Stimulated activated memory B cell treated with anti-CD40 and anti-IgM and Interleukin-4, amounts not matched to agents 10 μg/mL and 1 μg/mL and 100 μg/mL, for 72 hours (primary cell): ENCODE results near the gene DNM1L.
"Not testable (repeated sequence)": the region's sequence is repeated elsewhere in the genome, so short reads cannot be mapped to it uniquely, and the experiment has no call there.

Experiments
- ATAC-seq: fragments of 150-1000 bp; cut with Tn5 transposase; 2 replicates; pipeline ENCODE4 v1.10.0; 2021
- H3K27ac Mint-ChIP-seq: one replicate; pipeline ENCODE4 v1.8.0; 2022; ENCODE audit warnings: mild to moderate bottlenecking, mixed read lengths
- H3K27me3 Mint-ChIP-seq: one replicate; pipeline ENCODE4 v1.8.0; 2022; ENCODE audit warnings: mixed read lengths
- H3K36me3 Mint-ChIP-seq: one replicate; pipeline ENCODE4 v1.8.0; 2022; ENCODE audit warnings: mixed read lengths
- H3K4me1 Mint-ChIP-seq: one replicate; pipeline ENCODE4 v1.8.0; 2022; ENCODE audit warnings: mixed read lengths
- H3K4me3 Mint-ChIP-seq: one replicate; pipeline ENCODE4 v1.8.0; 2022; ENCODE audit warnings: mild to moderate bottlenecking, moderate library complexity, mixed read lengths
- H3K9me3 Mint-ChIP-seq: one replicate; pipeline ENCODE4 v1.8.0; 2022; ENCODE audit warnings: mixed read lengths

The DNM1L gene

DNA sequence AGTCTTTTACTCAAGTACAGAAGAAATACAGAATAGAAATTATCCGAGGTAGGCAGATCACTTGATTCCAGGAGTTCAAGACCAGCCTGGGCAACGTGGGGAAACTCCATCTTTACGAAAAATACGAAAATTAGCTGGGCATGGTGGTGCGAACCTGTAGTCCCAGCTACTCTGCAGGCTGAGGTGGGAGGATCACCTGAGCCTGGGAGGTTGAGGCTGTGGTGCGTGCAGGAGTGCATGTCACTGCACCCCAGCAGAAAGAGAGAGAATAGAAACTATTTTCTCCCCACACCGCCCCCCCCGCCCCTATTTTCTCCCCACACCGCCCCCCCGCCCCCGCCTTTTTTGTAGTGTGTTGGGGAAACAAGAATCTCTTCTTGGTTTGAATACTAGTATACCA, 2.2 kb downstream of the DNM1L start:
- ATAC-seq, result no peak
- Mint-ChIP-seq H3K36me3 (peaks cover 12% of the 10 kb centered on the region), H3K4me1 (peaks cover 37% of the 10 kb centered on the region), H3K9me3 (no peaks in the 10 kb centered on the region), H3K27ac (no peak overlapping the region), H3K27me3 (no peaks in the 10 kb centered on the region), H3K4me3 (no peak overlapping the region)

GRCh38 chr12:32686340-32686739, 7.2 kb downstream of the DNM1L start:
- Mint-ChIP-seq H3K9me3 (no peaks in the 10 kb centered on the region), H3K4me1 (peaks cover 26% of the 10 kb centered on the region), H3K27me3 (no peaks in the 10 kb centered on the region), H3K4me3 (no peak overlapping the region), H3K36me3 (peaks cover 25% of the 10 kb centered on the region), H3K27ac (no peak overlapping the region)
- ATAC-seq, result no peak

DNA sequence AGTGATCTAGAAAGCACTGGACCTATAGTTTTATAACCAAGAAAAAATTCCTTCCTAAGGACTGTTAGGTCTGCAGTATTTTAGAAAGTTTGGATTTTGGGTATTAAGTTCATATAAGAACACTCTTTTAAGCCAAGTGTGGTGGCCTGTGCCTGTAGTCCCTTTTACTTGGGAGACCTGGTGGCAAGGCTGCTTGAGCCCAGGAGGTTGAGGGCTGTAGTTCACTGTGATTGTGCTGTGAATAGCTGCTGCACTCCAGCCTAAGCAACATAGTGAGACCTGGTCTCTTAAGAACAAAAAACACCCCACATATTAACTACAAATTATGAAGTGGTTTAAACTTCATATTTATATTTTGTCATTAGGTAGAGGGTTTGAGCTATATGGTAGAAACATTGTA, 9.7 kb downstream of the DNM1L start:
- Mint-ChIP-seq H3K4me3 (no peak overlapping the region), H3K36me3 (peaks cover 33% of the 10 kb centered on the region), H3K27ac (peak overlapping the region; percentile 35), H3K4me1 (peaks cover 27% of the 10 kb centered on the region), H3K9me3 (no peaks in the 10 kb centered on the region), H3K27me3 (no peaks in the 10 kb centered on the region)
- no peak for ATAC-seq

DNA sequence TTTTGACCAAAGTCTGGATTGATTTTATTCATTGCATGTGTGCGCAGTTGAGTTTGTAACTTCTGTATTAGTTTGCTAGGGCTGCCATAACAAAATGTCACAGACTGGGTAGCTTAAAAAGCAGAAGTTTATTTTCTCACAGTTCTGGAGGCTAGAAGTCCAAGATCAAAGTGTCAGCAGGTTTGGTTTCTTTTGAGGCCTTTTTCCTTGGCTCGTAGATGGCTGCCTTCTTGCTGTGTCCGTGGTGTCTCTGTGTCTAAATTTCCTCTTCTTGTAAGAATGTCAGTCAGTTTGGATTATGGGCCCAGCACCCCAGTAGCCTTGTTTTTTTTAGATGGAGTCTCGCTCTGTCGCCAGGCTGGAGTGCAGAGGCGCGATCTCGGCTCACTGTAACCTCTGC, 11.8 kb downstream of the DNM1L start:
- Mint-ChIP-seq H3K4me1 (peaks cover 44% of the 10 kb centered on the region), H3K9me3 (peaks cover 3% of the 10 kb centered on the region), H3K27ac (no peak overlapping the region), H3K36me3 (peaks cover 42% of the 10 kb centered on the region), H3K4me3 (no peak overlapping the region), H3K27me3 (no peaks in the 10 kb centered on the region)
- no peak for ATAC-seq

DNA sequence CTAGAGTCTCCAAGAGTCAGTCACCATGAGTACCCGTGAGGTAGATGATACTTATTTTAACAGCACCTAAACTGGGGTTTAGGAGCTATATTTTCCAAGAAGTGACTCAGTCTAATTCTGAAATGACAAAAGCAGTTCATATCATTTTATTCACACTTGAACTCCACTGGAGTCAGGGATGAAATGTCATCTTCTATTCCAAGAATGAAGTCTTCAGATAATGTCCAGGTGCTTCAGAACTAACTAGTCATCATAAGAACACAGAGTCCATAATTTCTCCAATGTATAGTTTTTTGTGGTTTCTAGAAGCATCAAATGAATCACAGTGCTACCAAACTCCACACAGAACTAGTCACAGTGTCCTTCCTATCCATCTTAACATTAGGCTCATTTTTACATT, 13.3 kb downstream of the DNM1L start:
- peaks cover 47% of the 10 kb centered on the region for H3K4me1 Mint-ChIP-seq
- H3K27ac Mint-ChIP-seq, result no peak overlapping the region
- H3K4me3 Mint-ChIP-seq, result no peak overlapping the region
- no peaks in the 10 kb centered on the region for H3K27me3 Mint-ChIP-seq
- H3K9me3 Mint-ChIP-seq, result peaks cover 3% of the 10 kb centered on the region
- H3K36me3 Mint-ChIP-seq, result peaks cover 31% of the 10 kb centered on the region
- no peak for ATAC-seq

- Mint-ChIP-seq H3K4me3 (no peak overlapping the region), H3K36me3 (peaks cover 30% of the 10 kb centered on the region), H3K4me1 (peaks cover 48% of the 10 kb centered on the region), H3K9me3 (peaks cover 3% of the 10 kb centered on the region), H3K27me3 (no peaks in the 10 kb centered on the region), H3K27ac (no peak overlapping the region)
- ATAC-seq, result no peak
These were observed 13.9 kb downstream of the DNM1L start for GRCh38 chr12:32693036-32693435.

GRCh38 chr12:32695787-32696186, 16.7 kb downstream of the DNM1L start:
- peaks cover 3% of the 10 kb centered on the region for H3K9me3 Mint-ChIP-seq
- peaks cover 45% of the 10 kb centered on the region for H3K4me1 Mint-ChIP-seq
- ATAC-seq, result no peak

GRCh38 chr12:32697445-32697844, 18.3 kb downstream of the DNM1L start:
- Mint-ChIP-seq H3K4me3 (no peak overlapping the region), H3K9me3 (peaks cover 3% of the 10 kb centered on the region), H3K36me3 (peaks cover 24% of the 10 kb centered on the region), H3K27me3 (no peaks in the 10 kb centered on the region), H3K27ac (no peak overlapping the region), H3K4me1 (peaks cover 36% of the 10 kb centered on the region)
- ATAC-seq, result no peak

More at GRCh38 chr12:32695787-32696186, 16.7 kb downstream of the DNM1L start:
- H3K4me3 Mint-ChIP-seq, result no peak overlapping the region
- no peaks in the 10 kb centered on the region for H3K27me3 Mint-ChIP-seq
- H3K36me3 Mint-ChIP-seq, result peaks cover 30% of the 10 kb centered on the region
- no peak overlapping the region for H3K27ac Mint-ChIP-seq

DNA sequence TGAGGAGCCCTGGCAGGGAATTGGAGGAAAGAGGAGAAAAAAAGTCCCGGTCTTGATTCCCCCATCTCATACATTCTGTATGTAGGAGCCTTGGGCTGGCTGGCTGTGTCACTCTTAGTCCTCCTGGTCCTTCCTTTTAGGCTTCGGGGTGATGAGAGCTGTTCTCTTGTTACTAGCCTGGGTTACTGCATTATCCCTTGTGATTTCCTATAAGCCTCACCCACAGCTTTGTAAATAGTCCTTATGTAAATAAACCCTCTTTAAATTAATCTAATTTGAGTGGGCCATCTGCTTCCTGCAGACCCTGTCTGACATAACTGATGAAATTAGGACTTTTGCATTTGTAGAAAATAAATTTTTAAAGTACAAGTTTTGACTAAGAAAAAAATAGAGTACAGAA, 19.2 kb downstream of the DNM1L start:
- Mint-ChIP-seq H3K9me3 (peaks cover 3% of the 10 kb centered on the region), H3K4me3 (no peak overlapping the region), H3K4me1 (peaks cover 33% of the 10 kb centered on the region), H3K27ac (no peak overlapping the region), H3K36me3 (peaks cover 31% of the 10 kb centered on the region), H3K27me3 (no peaks in the 10 kb centered on the region)
- ATAC-seq, result no peak

DNA sequence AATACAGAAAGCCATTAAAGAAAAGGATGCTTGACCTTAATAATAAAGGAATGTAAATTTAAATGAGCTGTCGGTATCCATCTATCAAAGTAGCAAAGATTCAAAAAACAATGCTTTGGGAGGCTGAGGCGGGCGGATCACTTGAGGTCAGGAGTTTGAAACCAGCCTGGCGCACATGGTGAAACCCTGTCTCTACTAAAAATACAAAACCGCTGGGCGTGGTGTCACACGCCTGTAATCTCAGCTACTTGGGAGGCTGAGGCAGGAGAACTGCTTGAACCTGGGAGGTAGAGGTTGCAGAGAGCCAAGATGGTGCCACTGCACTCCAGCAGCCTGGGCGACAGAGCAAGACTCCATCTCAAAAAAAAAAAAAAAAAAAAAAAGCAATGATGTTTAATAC, 20.3 kb downstream of the DNM1L start:
- H3K4me3 Mint-ChIP-seq, H3K9me3 Mint-ChIP-seq, H3K27me3 Mint-ChIP-seq, ATAC-seq, H3K27ac Mint-ChIP-seq: not testable (repeated sequence)
- Mint-ChIP-seq H3K36me3 (peaks cover 25% of the 10 kb centered on the region), H3K4me1 (peaks cover 24% of the 10 kb centered on the region)

GRCh38 chr12:32702473-32702872, 23.4 kb downstream of the DNM1L start:
- Mint-ChIP-seq H3K27me3 (no peaks in the 10 kb centered on the region), H3K9me3 (no peaks in the 10 kb centered on the region), H3K36me3 (peaks cover 10% of the 10 kb centered on the region), H3K4me1 (peaks cover 7% of the 10 kb centered on the region), H3K27ac (no peak overlapping the region), H3K4me3 (no peak overlapping the region)
- no peak for ATAC-seq

DNA sequence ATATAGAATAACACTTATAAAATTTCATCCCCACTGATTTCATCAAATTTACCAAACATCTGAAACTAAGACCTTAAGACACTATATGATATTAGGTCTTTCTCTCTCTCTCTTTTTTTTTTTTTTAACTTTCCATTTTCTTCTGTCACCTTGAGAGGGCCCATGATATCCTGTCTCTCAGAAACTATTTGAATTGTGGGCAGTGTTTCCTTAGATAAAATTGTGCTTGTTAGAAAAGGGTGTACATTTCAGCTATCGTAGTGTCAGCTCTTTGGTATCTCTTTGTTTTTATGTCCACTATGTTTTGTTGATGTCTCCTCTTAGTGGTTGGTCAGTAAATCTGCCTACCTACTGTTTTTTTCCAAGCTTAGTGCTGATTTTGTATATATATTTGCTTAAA, 23.8 kb downstream of the DNM1L start:
- Mint-ChIP-seq H3K27ac (no peak overlapping the region), H3K4me1 (peaks cover 6% of the 10 kb centered on the region), H3K36me3 (peaks cover 10% of the 10 kb centered on the region), H3K9me3 (no peaks in the 10 kb centered on the region), H3K4me3 (no peak overlapping the region), H3K27me3 (no peaks in the 10 kb centered on the region)
- ATAC-seq, result no peak

GRCh38 chr12:32705783-32706182, 26.7 kb downstream of the DNM1L start:
- H3K9me3 Mint-ChIP-seq, result no peaks in the 10 kb centered on the region
- H3K4me1 Mint-ChIP-seq, result no peaks in the 10 kb centered on the region
- no peak overlapping the region for H3K27ac Mint-ChIP-seq
- H3K36me3 Mint-ChIP-seq, result peaks cover 28% of the 10 kb centered on the region
- H3K4me3 Mint-ChIP-seq, result no peak overlapping the region
- no peak for ATAC-seq
- H3K27me3 Mint-ChIP-seq, result no peaks in the 10 kb centered on the region

- Mint-ChIP-seq H3K36me3 (peaks cover 34% of the 10 kb centered on the region), H3K27me3 (no peaks in the 10 kb centered on the region), H3K4me3 (no peak overlapping the region), H3K9me3 (no peaks in the 10 kb centered on the region), H3K4me1 (no peaks in the 10 kb centered on the region), H3K27ac (no peak overlapping the region)
- ATAC-seq, result no peak
These were observed 27.4 kb downstream of the DNM1L start for GRCh38 chr12:32706335-32707024.

DNA sequence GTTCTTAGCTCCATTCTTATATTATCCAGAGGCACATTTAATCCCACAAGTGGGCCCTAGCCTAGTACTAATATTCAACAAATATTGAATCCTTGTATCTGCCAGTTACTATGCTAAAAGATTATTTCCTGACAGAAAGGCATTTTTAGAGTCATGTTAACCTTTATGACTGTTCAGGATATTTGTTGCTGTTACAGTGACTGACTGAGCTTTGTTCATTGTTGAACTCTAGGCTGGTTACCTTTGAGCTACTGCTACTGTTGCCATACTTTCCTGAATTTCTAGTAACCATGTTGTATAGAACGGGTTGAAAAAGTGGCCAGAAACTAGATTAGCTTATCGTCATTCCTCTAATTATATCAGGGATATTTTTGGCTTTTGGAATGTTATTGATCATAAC, 29.8 kb downstream of the DNM1L start:
- Mint-ChIP-seq H3K4me1 (no peaks in the 10 kb centered on the region), H3K27ac (no peak overlapping the region), H3K4me3 (no peak overlapping the region), H3K27me3 (no peaks in the 10 kb centered on the region), H3K36me3 (peaks cover 35% of the 10 kb centered on the region), H3K9me3 (no peaks in the 10 kb centered on the region)
- ATAC-seq, result no peak

DNA sequence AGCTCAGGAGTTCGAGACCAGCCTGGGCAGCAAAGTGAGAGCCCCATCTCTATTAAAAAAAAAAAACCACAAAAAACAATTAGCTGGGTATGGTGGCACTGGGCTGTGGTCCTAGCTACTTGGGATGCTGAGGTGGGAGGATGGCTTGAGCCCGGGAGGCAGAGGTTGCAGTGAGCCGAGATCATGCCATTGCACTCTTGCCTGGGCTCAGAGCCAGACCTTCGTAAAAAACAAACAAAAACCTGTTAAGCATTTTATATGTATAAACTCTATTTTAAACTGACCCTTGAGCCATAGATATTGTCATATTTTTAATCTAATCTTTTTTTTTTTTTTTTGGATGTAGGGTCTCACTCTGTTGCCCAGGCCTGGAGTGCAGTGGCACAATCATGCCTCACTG, 35.7 kb downstream of the DNM1L start:
- H3K4me1 Mint-ChIP-seq, result no peaks in the 10 kb centered on the region
- no peak overlapping the region for H3K4me3 Mint-ChIP-seq
- H3K9me3 Mint-ChIP-seq, result no peaks in the 10 kb centered on the region
- no peak for ATAC-seq
- peaks cover 24% of the 10 kb centered on the region for H3K36me3 Mint-ChIP-seq
- H3K27me3 Mint-ChIP-seq, result no peaks in the 10 kb centered on the region
- no peak overlapping the region for H3K27ac Mint-ChIP-seq

- H3K4me1 Mint-ChIP-seq, result no peaks in the 10 kb centered on the region
- H3K36me3 Mint-ChIP-seq, result peaks cover 10% of the 10 kb centered on the region
- no peak overlapping the region for H3K27ac Mint-ChIP-seq
These were observed 39.8 kb downstream of the DNM1L start for GRCh38 chr12:32718926-32719325.

More at GRCh38 chr12:32718926-32719325, 39.8 kb downstream of the DNM1L start:
- Mint-ChIP-seq H3K9me3 (no peaks in the 10 kb centered on the region), H3K27me3 (no peaks in the 10 kb centered on the region), H3K4me3 (no peak overlapping the region)
- no peak for ATAC-seq
